Caco-2 (cell line): ENCODE data around the gene TSHZ3. TPM values are rescaled to one million over a fixed set of nuclear protein-coding genes. Genes with fewer than 3 reads are reported as not detected.

Experiments used
- BruUV-seq: library from RNA; stranded (reverse); fragments of 400-500 nt; replicated peaks from 2 replicates; lab custom pipeline; 2021; lab: Mats Ljungman, UMichigan
- CTCF ChIA-PET: fragments of 300-600 bp; sonication (Branson Sonifier 250); formaldehyde crosslinking; loops from one replicate; lab custom pipeline; 2022; ENCODE audit warnings: antibody characterized with exemption; lab: Charles Lee
- POLR2A ChIA-PET: fragments of 300-600 bp; sonication (Branson Sonifier 250); formaldehyde crosslinking; loops from one replicate; lab custom pipeline; 2022; ENCODE audit warnings: antibody characterized with exemption; lab: Charles Lee
- DNase-seq, 2 experiments: peaks; one replicate each; pipeline versions ENCODE4 v3.0.0 to v3.0.0-alpha.2; 2020 to 2022
- H3K27me3 ChIP-seq: replicated peaks from 2 replicates; pipeline ENCODE4 v1.6.0; 2011; ENCODE audit warnings: low read length; ENCODE audit not compliant: control insufficient read depth, insufficient read depth
- H3K36me3 ChIP-seq: 2 replicates; pipeline ENCODE4 v1.5.1; 2011; ENCODE audit warnings: low read length; ENCODE audit not compliant: control insufficient read depth, insufficient read depth
- H3K4me1 ChIP-seq: fragments of 250-450 bp; sonication (Bioruptor Pico); 2 replicates; pipeline ENCODE4 v1.5.1; 2020; ENCODE audit warnings: mild to moderate bottlenecking
- H3K4me3 ChIP-seq: 2 replicates; pipeline ENCODE4 v1.5.1; 2011; ENCODE audit warnings: low read depth, mild to moderate bottlenecking, control low read depth, low read length
- H3K9me3 ChIP-seq: fragments of 250-450 bp; sonication (Bioruptor Pico); 2 replicates; pipeline ENCODE4 v1.5.1; 2020; ENCODE audit warnings: mild to moderate bottlenecking, moderate library complexity
- H3K27ac Mint-ChIP-seq: one replicate; pipeline ENCODE4 v1.8.0; 2022; ENCODE audit warnings: mixed read lengths; ENCODE audit not compliant: unreplicated experiment
- H3K27me3 Mint-ChIP-seq: one replicate; pipeline ENCODE4 v1.8.0; 2022; ENCODE audit warnings: mixed read lengths; ENCODE audit not compliant: insufficient read depth, unreplicated experiment
- H3K36me3 Mint-ChIP-seq: one replicate; pipeline ENCODE4 v1.8.0; 2022; ENCODE audit warnings: mild to moderate bottlenecking, mixed read lengths; ENCODE audit not compliant: insufficient read depth, unreplicated experiment
- H3K4me1 Mint-ChIP-seq: one replicate; pipeline ENCODE4 v1.8.0; 2022; ENCODE audit warnings: low read depth, mixed read lengths; ENCODE audit not compliant: unreplicated experiment
- H3K4me3 Mint-ChIP-seq: one replicate; pipeline ENCODE4 v1.8.0; 2022; ENCODE audit warnings: mild to moderate bottlenecking, moderate library complexity, mixed read lengths; ENCODE audit not compliant: unreplicated experiment
- H3K9me3 Mint-ChIP-seq: one replicate; pipeline ENCODE4 v1.8.0; 2022; ENCODE audit warnings: mixed read lengths; ENCODE audit not compliant: unreplicated experiment
- intact Hi-C: fragments of 100-400 bp; cut with micrococcal nuclease; formaldehyde crosslinking; loops from one replicate; pipeline ENCODE4 v1.10.0; 2022; ENCODE audit not compliant: unreplicated experiment
- total RNA-seq: library from RNA; stranded (reverse); gene quantifications from 2 replicates; pipeline ENCODE4 v1.2.3, GENCODE V29; 2022
- TF ChIP-seq, protein P1 (sequence below), 2 experiments: fragments of 200-600 bp in 1 of 2; IDR thresholded peaks; 1 replicate in 1 of 2; 2 replicates in 1 of 2; pipeline versions ENCODE4 v1.5.1 to v1.8.0; 2011 to 2022; ENCODE audit warnings: antibody characterized with exemption in 1 of 2, control low read depth in 1 of 2, inconsistent platforms in 1 of 2, low read depth in 1 of 2, low read length in 1 of 2, mild to moderate bottlenecking in 1 of 2, moderate library complexity in 1 of 2; ENCODE audit not compliant: insufficient read depth in 1 of 2, severe bottlenecking in 1 of 2, unreplicated experiment in 1 of 2

Gene TSHZ3
- total RNA-seq, 1 experiment from 2014 or later = not detected

DNA sequence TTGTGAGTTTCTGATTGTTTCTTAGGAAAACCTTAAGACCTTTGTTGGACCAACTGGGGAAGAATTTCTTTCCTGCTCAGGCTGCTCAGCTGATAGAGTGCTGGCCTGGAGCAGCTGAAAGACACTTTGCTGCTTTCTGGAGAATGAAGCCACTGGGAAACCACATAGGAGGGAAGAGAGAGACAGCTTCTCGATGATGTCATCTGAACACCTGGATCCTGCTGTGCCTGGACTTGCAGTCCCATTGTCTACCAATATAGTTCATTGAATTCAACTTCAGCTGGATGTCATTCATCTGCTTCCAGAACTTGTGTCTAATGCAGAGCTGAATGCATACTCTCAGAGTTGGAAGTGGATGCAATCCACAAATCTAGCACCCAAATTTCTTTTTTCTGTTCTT, 34.3 kb upstream of the TSHZ3 start:
- no peaks in the 10 kb centered on the region for H3K27me3 Mint-ChIP-seq
- DNase-seq = no peak
- Histone ChIP-seq H3K4me1 (no peaks in the 10 kb centered on the region), H3K36me3 (no peaks in the 10 kb centered on the region), H3K27me3 (no peaks in the 10 kb centered on the region), H3K9me3 (peaks cover 2% of the 10 kb centered on the region; the same call in 1 of the 2 replicates), H3K4me3 (no peak overlapping the region)
- H3K4me1 Mint-ChIP-seq = no peaks in the 10 kb centered on the region
- intact Hi-C loops = no loop called here
- no TSS peak for BruUV-seq
- ChIA-PET CTCF (no interaction called here), POLR2A (no interaction called here)
- no peak overlapping the region for H3K27ac Mint-ChIP-seq
- H3K9me3 Mint-ChIP-seq = no peaks in the 10 kb centered on the region
- no peak overlapping the region for H3K4me3 Mint-ChIP-seq
- no peaks in the 10 kb centered on the region for H3K36me3 Mint-ChIP-seq
- TF ChIP-seq, protein P1, sequence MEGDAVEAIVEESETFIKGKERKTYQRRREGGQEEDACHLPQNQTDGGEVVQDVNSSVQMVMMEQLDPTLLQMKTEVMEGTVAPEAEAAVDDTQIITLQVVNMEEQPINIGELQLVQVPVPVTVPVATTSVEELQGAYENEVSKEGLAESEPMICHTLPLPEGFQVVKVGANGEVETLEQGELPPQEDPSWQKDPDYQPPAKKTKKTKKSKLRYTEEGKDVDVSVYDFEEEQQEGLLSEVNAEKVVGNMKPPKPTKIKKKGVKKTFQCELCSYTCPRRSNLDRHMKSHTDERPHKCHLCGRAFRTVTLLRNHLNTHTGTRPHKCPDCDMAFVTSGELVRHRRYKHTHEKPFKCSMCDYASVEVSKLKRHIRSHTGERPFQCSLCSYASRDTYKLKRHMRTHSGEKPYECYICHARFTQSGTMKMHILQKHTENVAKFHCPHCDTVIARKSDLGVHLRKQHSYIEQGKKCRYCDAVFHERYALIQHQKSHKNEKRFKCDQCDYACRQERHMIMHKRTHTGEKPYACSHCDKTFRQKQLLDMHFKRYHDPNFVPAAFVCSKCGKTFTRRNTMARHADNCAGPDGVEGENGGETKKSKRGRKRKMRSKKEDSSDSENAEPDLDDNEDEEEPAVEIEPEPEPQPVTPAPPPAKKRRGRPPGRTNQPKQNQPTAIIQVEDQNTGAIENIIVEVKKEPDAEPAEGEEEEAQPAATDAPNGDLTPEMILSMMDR (IDR thresholded peaks at IDR 0.05; ENCODE audit: insufficient read depth in 1 of 2, low read depth in 1 of 2, low read length in 1 of 2, severe bottlenecking in 1 of 2, unreplicated experiment in 1 of 2) = no peak

GRCh38 chr19:31380854-31381253, 31.6 kb upstream of the TSHZ3 start:
- Mint-ChIP-seq H3K4me1 (no peaks in the 10 kb centered on the region), H3K9me3 (no peaks in the 10 kb centered on the region), H3K36me3 (no peaks in the 10 kb centered on the region), H3K27me3 (no peaks in the 10 kb centered on the region), H3K4me3 (no peak overlapping the region), H3K27ac (no peak overlapping the region)
- H3K4me3 ChIP-seq = no peak overlapping the region
- TF ChIP-seq, protein P1 (IDR thresholded peaks at IDR 0.05; ENCODE audit: insufficient read depth in 1 of 2, low read depth in 1 of 2, low read length in 1 of 2, severe bottlenecking in 1 of 2, unreplicated experiment in 1 of 2) = no peak
- DNase-seq = no peak
- intact Hi-C loops = no loop called here
- ChIA-PET POLR2A (no interaction called here), CTCF (no interaction called here)
- no TSS peak for BruUV-seq
- H3K36me3 ChIP-seq = no peaks in the 10 kb centered on the region
- no peaks in the 10 kb centered on the region for H3K27me3 ChIP-seq
- peaks cover 2% of the 10 kb centered on the region; the same call in 1 of the 2 replicates for H3K9me3 ChIP-seq
- H3K4me1 ChIP-seq = no peaks in the 10 kb centered on the region

DNA sequence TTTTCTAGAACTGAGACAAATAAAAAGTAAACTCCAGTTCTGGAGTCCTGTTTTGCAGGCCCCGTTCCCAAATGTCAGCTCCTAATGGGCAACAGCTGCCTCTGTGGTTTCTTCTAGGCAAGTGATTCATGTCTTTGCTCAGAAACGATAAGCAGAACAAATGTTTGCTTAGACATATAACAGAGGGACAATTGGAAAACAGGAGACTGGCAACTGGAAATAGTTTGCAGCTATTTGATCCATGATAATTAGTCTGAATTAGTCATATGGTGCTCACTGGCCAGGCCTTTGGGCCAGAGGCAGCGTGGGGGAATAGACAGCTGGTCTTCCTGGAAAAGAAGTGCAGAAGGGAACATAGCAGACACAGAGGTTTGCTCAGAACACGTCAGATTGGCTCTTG, 29.2 kb upstream of the TSHZ3 start:
- BruUV-seq = no TSS peak
- CTCF ChIA-PET = no interaction called here
- POLR2A ChIA-PET = no interaction called here

More for the DNA sequence above, 29.2 kb upstream of the TSHZ3 start:
- Mint-ChIP-seq H3K4me1 (no peaks in the 10 kb centered on the region), H3K36me3 (no peaks in the 10 kb centered on the region), H3K9me3 (no peaks in the 10 kb centered on the region), H3K27me3 (no peaks in the 10 kb centered on the region), H3K4me3 (no peak overlapping the region), H3K27ac (no peak overlapping the region)
- DNase-seq = no peak
- peaks cover 2% of the 10 kb centered on the region; the same call in 1 of the 2 replicates for H3K9me3 ChIP-seq
- TF ChIP-seq, protein P1 (IDR thresholded peaks at IDR 0.05; ENCODE audit: insufficient read depth in 1 of 2, low read depth in 1 of 2, low read length in 1 of 2, severe bottlenecking in 1 of 2, unreplicated experiment in 1 of 2) = no peak
- H3K36me3 ChIP-seq = no peaks in the 10 kb centered on the region
- no peaks in the 10 kb centered on the region for H3K27me3 ChIP-seq
- no peaks in the 10 kb centered on the region for H3K4me1 ChIP-seq
- H3K4me3 ChIP-seq = no peak overlapping the region
- intact Hi-C loops = no loop called here
